Measurements from ENCODE around the gene PRDM16.

PRDM16 gene

DNA sequence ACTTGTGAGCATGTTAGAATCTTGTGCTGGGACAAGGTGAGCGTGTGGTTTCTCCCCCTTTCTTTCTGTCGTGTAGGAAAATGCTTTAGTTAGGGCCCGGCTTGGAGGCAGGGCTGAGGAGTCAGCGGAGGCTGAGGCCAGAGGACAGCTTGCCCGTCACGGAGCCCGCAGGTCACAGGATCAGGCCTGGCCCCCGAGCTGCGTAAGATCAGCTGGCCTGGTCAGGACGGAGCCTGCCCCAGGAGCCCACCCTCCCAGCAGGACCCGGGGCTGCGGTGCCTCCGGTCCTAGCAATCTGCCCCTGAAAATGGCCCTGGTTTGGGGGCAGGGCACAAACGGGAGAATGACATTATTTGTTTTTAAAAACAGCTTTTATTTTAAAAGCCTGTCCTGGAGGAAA, 52.0 kb downstream of the PRDM16 start:
- H3K9me3 Mint-ChIP-seq: no peaks in the 10 kb centered on the region
- H3K4me1 Mint-ChIP-seq (ENCODE audit: low read depth in 2 of 2): no peaks in the 10 kb centered on the region
- H3K27ac Mint-ChIP-seq: no peak overlapping the region
- no peaks in the 10 kb centered on the region for H3K36me3 Mint-ChIP-seq (ENCODE audit: insufficient read depth)
- DNase-seq (no peak), ATAC-seq (replicated peaks) (no peak)
- H3K4me3 Mint-ChIP-seq: no peak overlapping the region
- H3K27me3 Mint-ChIP-seq: peaks cover 0 to 8% of the 10 kb centered on the region in 2 donors

DNA sequence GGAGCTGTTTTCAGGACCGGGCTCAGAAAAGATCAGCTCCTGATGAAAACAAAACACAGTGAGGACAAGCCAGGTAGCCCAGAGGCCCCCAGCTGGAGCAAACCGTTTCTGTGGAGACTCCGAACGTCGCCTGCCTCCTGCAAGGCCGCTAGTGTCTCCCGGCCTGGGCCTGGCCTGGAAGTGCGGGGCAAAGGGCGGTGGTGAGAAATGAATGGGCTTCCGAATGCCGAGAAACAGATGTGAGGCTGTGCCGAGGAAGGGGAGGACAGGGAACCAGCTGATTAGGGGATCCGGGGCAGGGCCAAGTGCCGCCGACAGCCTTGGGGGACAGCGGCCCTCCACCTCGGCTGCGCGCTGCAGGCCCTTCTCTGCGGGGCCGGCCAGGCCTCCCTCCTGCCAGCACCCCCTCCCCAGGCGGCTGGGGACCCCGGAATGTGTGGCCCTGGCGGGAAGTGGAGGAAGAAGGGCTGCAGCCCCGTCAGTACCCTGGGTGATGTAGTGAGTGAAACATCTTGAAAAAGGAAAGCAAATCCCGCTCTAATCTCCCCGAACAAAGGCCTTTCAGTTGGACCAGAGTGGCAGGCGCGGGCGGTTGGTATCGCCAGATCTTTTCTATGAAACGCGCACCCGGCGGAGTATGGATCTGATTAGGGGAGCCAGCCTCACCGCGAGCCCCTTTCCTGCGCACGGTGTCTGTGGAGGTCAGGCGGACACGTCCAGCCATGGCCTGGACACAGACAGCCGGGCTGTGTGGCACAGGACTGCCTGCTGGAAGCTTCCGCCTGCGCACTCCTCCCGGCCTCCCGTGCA, 52.6 kb downstream of the PRDM16 start:
- Mint-ChIP-seq H3K36me3 (ENCODE audit: insufficient read depth) (no peaks in the 10 kb centered on the region), H3K4me3 (no peak overlapping the region), H3K27ac (no peak overlapping the region), H3K4me1 (ENCODE audit: low read depth in 2 of 2) (no peaks in the 10 kb centered on the region), H3K9me3 (no peaks in the 10 kb centered on the region), H3K27me3 (peaks cover 3 to 8% of the 10 kb centered on the region in 2 donors)
- DNase-seq: no peak
- ATAC-seq (replicated peaks): no peak

DNA sequence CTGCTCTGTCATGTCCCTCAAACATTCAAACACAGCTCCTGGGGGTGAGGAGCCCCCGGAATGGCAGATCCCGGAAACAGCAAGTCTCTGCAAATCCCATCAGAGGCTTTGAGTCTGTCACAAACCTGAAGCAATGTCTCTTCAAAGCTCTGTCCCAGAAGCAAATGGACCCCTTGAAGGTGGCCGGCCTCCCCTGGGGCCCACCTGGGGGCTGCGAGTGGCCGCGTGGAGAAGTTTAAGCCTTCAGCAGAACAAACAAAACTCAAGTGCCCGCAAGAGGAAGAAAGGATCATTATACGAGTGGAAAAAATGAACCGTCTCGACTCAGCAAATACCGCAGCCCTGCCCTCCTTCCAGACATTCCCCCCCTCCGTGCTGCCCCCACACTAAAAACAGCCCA, 53.3 kb downstream of the PRDM16 start:
- peaks cover 6 to 8% of the 10 kb centered on the region in 2 donors for H3K27me3 Mint-ChIP-seq
- no peak for ATAC-seq (replicated peaks)
- no peak for DNase-seq
- no peaks in the 10 kb centered on the region for H3K4me1 Mint-ChIP-seq (ENCODE audit: low read depth in 2 of 2)
- no peak overlapping the region for H3K27ac Mint-ChIP-seq
- H3K9me3 Mint-ChIP-seq: no peaks in the 10 kb centered on the region
- H3K4me3 Mint-ChIP-seq: no peak overlapping the region
- no peaks in the 10 kb centered on the region for H3K36me3 Mint-ChIP-seq (ENCODE audit: insufficient read depth)

- H3K36me3 Mint-ChIP-seq (ENCODE audit: insufficient read depth): no peaks in the 10 kb centered on the region
- no peak overlapping the region for H3K27ac Mint-ChIP-seq
- no peaks in the 10 kb centered on the region for H3K4me1 Mint-ChIP-seq (ENCODE audit: low read depth in 2 of 2)
Measured at GRCh38 chr1:3124246-3124645, 55.2 kb downstream of the PRDM16 start.

GRCh38 chr1:3125078-3125477, 56.1 kb downstream of the PRDM16 start:
- no peak overlapping the region for H3K4me3 Mint-ChIP-seq
- ATAC-seq (replicated peaks) (no peak), DNase-seq (no peak)
- H3K27me3 Mint-ChIP-seq: peaks cover 6 to 21% of the 10 kb centered on the region in 2 donors
- H3K27ac Mint-ChIP-seq: no peak overlapping the region
- H3K36me3 Mint-ChIP-seq (ENCODE audit: insufficient read depth): no peaks in the 10 kb centered on the region
- H3K9me3 Mint-ChIP-seq: no peaks in the 10 kb centered on the region
- H3K4me1 Mint-ChIP-seq (ENCODE audit: low read depth in 2 of 2): no peaks in the 10 kb centered on the region

More at GRCh38 chr1:3124246-3124645, 55.2 kb downstream of the PRDM16 start:
- Mint-ChIP-seq H3K9me3 (no peaks in the 10 kb centered on the region), H3K4me3 (no peak overlapping the region), H3K27me3 (peaks cover 6 to 18% of the 10 kb centered on the region in 2 donors)
- DNase-seq (no peak), ATAC-seq (replicated peaks) (no peak)

GRCh38 chr1:3125546-3126368, 56.8 kb downstream of the PRDM16 start:
- H3K36me3 Mint-ChIP-seq (ENCODE audit: insufficient read depth): no peaks in the 10 kb centered on the region
- DNase-seq (no peak), ATAC-seq (replicated peaks) (no peak)
- H3K4me1 Mint-ChIP-seq (ENCODE audit: low read depth in 2 of 2): no peaks in the 10 kb centered on the region
- no peaks in the 10 kb centered on the region for H3K9me3 Mint-ChIP-seq
- peaks cover 6 to 18% of the 10 kb centered on the region in 2 donors for H3K27me3 Mint-ChIP-seq
- H3K27ac Mint-ChIP-seq: no peak overlapping the region
- no peak overlapping the region for H3K4me3 Mint-ChIP-seq

GRCh38 chr1:3126756-3127678, 58.0 kb downstream of the PRDM16 start:
- H3K4me1 Mint-ChIP-seq (ENCODE audit: low read depth in 2 of 2): no peaks in the 10 kb centered on the region

GRCh38 chr1:3127738-3128137, 58.7 kb downstream of the PRDM16 start:
- ATAC-seq (replicated peaks) (no peak), DNase-seq (no peak)
- Mint-ChIP-seq H3K4me3 (no peak overlapping the region), H3K36me3 (ENCODE audit: insufficient read depth) (no peaks in the 10 kb centered on the region), H3K9me3 (no peaks in the 10 kb centered on the region), H3K27me3 (peaks cover 6 to 23% of the 10 kb centered on the region in 2 donors), H3K4me1 (ENCODE audit: low read depth in 2 of 2) (no peaks in the 10 kb centered on the region), H3K27ac (no peak overlapping the region)

More at GRCh38 chr1:3126756-3127678, 58.0 kb downstream of the PRDM16 start:
- DNase-seq (no peak), ATAC-seq (replicated peaks) (no peak)
- Mint-ChIP-seq H3K27ac (no peak overlapping the region), H3K27me3 (peaks cover 6 to 16% of the 10 kb centered on the region in 2 donors), H3K4me3 (no peak overlapping the region), H3K9me3 (no peaks in the 10 kb centered on the region), H3K36me3 (ENCODE audit: insufficient read depth) (no peaks in the 10 kb centered on the region)

DNA sequence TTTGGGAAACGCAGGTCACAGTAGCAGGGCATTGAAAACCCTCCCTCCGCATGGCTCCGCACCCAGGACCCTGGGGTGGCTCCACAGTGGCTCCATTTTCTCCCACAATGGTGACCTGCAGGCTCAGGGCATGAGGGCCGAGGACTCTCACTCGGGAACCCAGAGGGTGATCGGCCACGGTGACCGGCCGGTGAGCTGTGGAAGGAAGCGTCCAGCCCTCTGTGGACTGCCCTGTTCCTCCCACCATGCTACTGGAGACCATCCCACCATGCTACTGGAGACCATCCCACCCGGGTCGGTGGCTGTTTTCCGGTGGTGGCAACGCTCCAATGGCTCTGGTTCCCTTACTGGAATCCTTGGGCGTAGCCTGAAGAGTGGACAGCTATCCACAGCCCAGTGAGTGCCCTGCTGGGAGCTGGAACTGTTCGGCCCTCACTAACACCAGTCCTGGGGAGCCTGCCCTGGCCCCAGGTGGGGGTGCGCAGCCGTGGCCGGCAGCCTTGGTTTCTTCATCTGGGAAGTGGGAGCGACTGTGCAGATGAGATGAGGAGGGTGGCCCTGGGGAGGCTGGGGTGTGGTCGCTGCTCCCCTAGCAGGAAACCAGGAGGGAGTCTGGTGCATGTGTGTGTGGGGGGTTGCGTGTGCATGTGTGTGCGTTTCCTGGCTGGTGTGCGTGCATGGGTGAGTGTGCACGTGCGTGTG, 59.6 kb downstream of the PRDM16 start:
- ATAC-seq (replicated peaks): no peak
- no peak overlapping the region for H3K4me3 Mint-ChIP-seq
- no peaks in the 10 kb centered on the region for H3K9me3 Mint-ChIP-seq
- H3K27me3 Mint-ChIP-seq: peaks cover 6 to 28% of the 10 kb centered on the region in 2 donors
- H3K27ac Mint-ChIP-seq: no peak overlapping the region
- no peaks in the 10 kb centered on the region for H3K4me1 Mint-ChIP-seq (ENCODE audit: low read depth in 2 of 2)
- no peak for DNase-seq
- no peaks in the 10 kb centered on the region for H3K36me3 Mint-ChIP-seq (ENCODE audit: insufficient read depth)

DNA sequence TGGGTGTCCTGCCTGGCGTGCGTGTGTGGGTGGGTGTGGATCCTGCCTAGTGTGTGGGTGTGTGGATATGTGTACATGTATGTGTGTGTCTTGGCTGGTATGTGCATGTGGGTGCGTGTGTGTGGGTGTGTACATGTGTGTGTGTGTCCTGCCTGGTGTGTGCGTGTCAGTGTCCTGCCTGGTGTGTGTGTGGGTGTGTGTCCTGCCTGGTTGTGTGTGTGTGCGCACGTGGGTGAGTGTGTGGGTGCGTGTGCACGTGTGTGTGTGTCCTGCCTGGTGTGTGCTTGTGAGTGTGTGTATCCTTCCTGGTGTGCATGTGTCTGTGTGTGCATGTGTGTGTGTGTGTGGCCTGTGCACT, 60.1 kb downstream of the PRDM16 start:
- H3K36me3 Mint-ChIP-seq (ENCODE audit: insufficient read depth): no peaks in the 10 kb centered on the region
- H3K27ac Mint-ChIP-seq: no peak overlapping the region
- no peak for DNase-seq
- no peaks in the 10 kb centered on the region for H3K9me3 Mint-ChIP-seq
- ATAC-seq (replicated peaks): no peak
- H3K4me3 Mint-ChIP-seq: no peak overlapping the region
- H3K4me1 Mint-ChIP-seq (ENCODE audit: low read depth in 2 of 2): no peaks in the 10 kb centered on the region
- H3K27me3 Mint-ChIP-seq: peaks cover 6 to 34% of the 10 kb centered on the region in 2 donors

GRCh38 chr1:3130268-3130667, 61.3 kb downstream of the PRDM16 start:
- no peaks in the 10 kb centered on the region for H3K4me1 Mint-ChIP-seq (ENCODE audit: low read depth in 2 of 2)
- ATAC-seq (replicated peaks): no peak
- no peak overlapping the region for H3K4me3 Mint-ChIP-seq
- no peak overlapping the region for H3K27ac Mint-ChIP-seq
- H3K27me3 Mint-ChIP-seq: peaks cover 6 to 36% of the 10 kb centered on the region in 2 donors
- H3K36me3 Mint-ChIP-seq (ENCODE audit: insufficient read depth): no peaks in the 10 kb centered on the region
- no peak for DNase-seq
- no peaks in the 10 kb centered on the region for H3K9me3 Mint-ChIP-seq

GRCh38 chr1:3132660-3133059, 63.7 kb downstream of the PRDM16 start:
- Mint-ChIP-seq H3K27ac (no peak overlapping the region), H3K4me1 (ENCODE audit: low read depth in 2 of 2) (no peaks in the 10 kb centered on the region), H3K4me3 (no peak overlapping the region), H3K9me3 (no peaks in the 10 kb centered on the region), H3K27me3 (peaks cover 0 to 36% of the 10 kb centered on the region in 2 donors), H3K36me3 (ENCODE audit: insufficient read depth) (no peaks in the 10 kb centered on the region)
- no peak for ATAC-seq (replicated peaks)
- DNase-seq: no peak

GRCh38 chr1:3133686-3134085, 64.7 kb downstream of the PRDM16 start:
- no peak for DNase-seq
- no peak overlapping the region for H3K4me3 Mint-ChIP-seq
- H3K36me3 Mint-ChIP-seq (ENCODE audit: insufficient read depth): no peaks in the 10 kb centered on the region
- ATAC-seq (replicated peaks): no peak
- H3K27me3 Mint-ChIP-seq: peaks cover 0 to 32% of the 10 kb centered on the region in 2 donors
- no peaks in the 10 kb centered on the region for H3K4me1 Mint-ChIP-seq (ENCODE audit: low read depth in 2 of 2)
- no peaks in the 10 kb centered on the region for H3K9me3 Mint-ChIP-seq
- no peak overlapping the region for H3K27ac Mint-ChIP-seq
